ACHN (cell line): Measurements from ENCODE around the gene TTI1.

ENCODE experiments used
- DNase-seq: peaks from one replicate; pipeline ENCODE4 v3.0.0-alpha.2; 2015
- in situ Hi-C: cut with HindIII; loops from 2 replicates; pipeline ENCODE4 v1.10.0; 2017; ENCODE audit warnings: low sequenced_read_pairs, low pct_ligation_motif_present, low pct_unique_long_range_greater_than_20kb

The TTI1 gene

GRCh38 chr20:37934634-37935375 is 98.5 kb downstream of the TTI1 start:
- in situ Hi-C loops, result no loop called here
- DNase-seq, result no peak

DNA sequence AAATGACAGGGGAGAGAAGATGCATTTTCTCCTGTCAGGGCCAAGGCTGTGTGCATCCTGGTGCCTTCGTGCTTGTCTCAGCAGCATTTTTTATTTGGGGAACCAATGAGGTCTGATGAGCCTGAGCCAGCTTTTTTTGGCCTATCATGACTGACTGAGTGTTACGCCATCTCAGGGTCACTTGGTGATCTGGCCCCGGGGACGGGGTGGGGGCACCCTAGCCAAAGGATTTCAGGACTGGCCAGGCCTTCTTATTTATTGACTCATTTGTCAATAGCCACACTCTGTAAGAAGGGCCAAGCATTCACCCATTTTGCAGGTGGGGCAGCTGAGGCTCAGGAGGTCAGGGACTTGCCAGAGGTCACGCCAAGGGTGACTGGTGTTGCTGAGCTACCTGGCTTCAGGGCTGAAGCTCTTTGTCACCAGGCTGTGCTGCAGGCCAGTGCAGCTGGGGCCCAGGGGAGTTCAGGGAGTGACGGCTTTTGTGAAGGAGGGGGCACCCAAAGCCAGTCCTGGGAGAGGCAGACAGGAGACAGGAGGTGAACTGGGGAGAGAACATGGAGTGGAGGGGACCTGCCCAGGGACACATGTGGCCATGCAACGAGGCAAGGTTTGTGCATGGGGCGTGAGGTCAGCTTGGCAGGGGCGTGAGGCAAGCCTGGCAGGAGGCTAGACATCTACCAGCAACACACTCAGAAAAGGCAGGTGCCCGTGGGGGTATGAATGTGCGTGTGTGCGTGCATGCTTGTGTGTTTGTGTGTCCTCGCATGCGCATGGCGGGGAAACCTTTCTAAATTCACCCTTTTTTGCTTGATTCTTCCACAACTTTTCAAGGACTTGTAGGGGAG is 99.2 kb downstream of the TTI1 start:
- DNase-seq, result no peak
- in situ Hi-C loops, result no loop called here
